ENCODE measurements around the gene KRTAP1-3. TPM values are rescaled to one million over a fixed set of nuclear protein-coding genes. Genes with fewer than 3 reads are reported as not detected.

The KRTAP1-3 gene
- total RNA-seq, 4 donors from 2014 or later: not detected

GRCh38 chr17:40984226-40984625 lies 50.4 kb downstream of the KRTAP1-3 start, which contains the start of gene KRT40:
TSS of gene KRT40 (minus strand) at chr17:40984326. CDS start at chr17:40984273, 53 bp downstream.
- no peak for DNase-seq
- H3K27me3 ChIP-seq: no peaks in the 10 kb centered on the region
- H3K36me3 ChIP-seq: no peaks in the 10 kb centered on the region
- H3K4me3 ChIP-seq: no peak within 1 kb of the TSS
- no peaks in the 10 kb centered on the region for H3K4me1 ChIP-seq
- no peak within 1 kb of the TSS for H3K27ac ChIP-seq
- no peaks in the 10 kb centered on the region for H3K9me3 ChIP-seq
- no peak for TF ChIP-seq CTCF (IDR thresholded peaks at IDR 0.05)

Small RNA genes lying within 50 kb of the gene (small RNA-seq; reads per million reads assigned to genes)
- 0 reads per million in 2 donors for gene KRTAP3-4P

Other genes starting within 250 kb of the KRTAP1-3 start
- under 1 TPM in 1 of 4 donors, not detected in 3; 0.88 TPM for gene KRT28, start 234.9 kb downstream of the KRTAP1-3 start, total RNA-seq
- gene KRT10, start 212.3 kb downstream of the KRTAP1-3 start, total RNA-seq: 10 to 100 TPM in 2 of 4 donors, 1 to 10 TPM in 2; 5.1 to 19.0 (median 8.1) TPM
- gene KRT12, start 167.7 kb downstream of the KRTAP1-3 start, total RNA-seq: 10 to 100 TPM in 1 of 4 donors, 1 to 10 TPM in 2, not detected in 1; 4.9 to 18.2 (median 9.1) TPM
- 100 to 1,000 TPM; 111 to 978 (median 820) TPM for gene KRT20, start 149.6 kb downstream of the KRTAP1-3 start, total RNA-seq
- 1 to 10 TPM in 2 of 4 donors, not detected in 2; 1.1 to 2.5 TPM for gene KRT23, start 97.2 kb downstream of the KRTAP1-3 start, total RNA-seq
- gene KRT39, start 67.9 kb downstream of the KRTAP1-3 start, total RNA-seq: not detected
- 1 to 10 TPM in 1 of 4 donors, under 1 TPM in 2, not detected in 1; 0.88 to 1.0 (median 0.94) TPM for gene KRT40, start 50.5 kb downstream of the KRTAP1-3 start, total RNA-seq
- gene KRTAP3-3, start 40.7 kb downstream of the KRTAP1-3 start, total RNA-seq: not detected
- gene KRTAP3-2, start 35.0 kb downstream of the KRTAP1-3 start, total RNA-seq: not detected
- gene KRTAP3-1, start 25.7 kb downstream of the KRTAP1-3 start, total RNA-seq: not detected
- not detected for gene KRTAP1-5, start 7.7 kb downstream of the KRTAP1-3 start, total RNA-seq
- not detected for gene KRTAP1-4, start 4.7 kb downstream of the KRTAP1-3 start, total RNA-seq
- not detected for gene KRTAP1-1, start 6.6 kb upstream of the KRTAP1-3 start, total RNA-seq
- gene KRTAP2-1, start 12.4 kb upstream of the KRTAP1-3 start, total RNA-seq: not detected
- gene KRTAP2-2, start 20.4 kb upstream of the KRTAP1-3 start, total RNA-seq: not detected
- not detected for gene KRTAP2-3, start 25.2 kb upstream of the KRTAP1-3 start, total RNA-seq
- not detected for gene KRTAP2-4, start 31.0 kb upstream of the KRTAP1-3 start, total RNA-seq
- gene KRTAP4-7, start 49.3 kb upstream of the KRTAP1-3 start, total RNA-seq: not detected
- gene KRTAP4-8, start 63.3 kb upstream of the KRTAP1-3 start, total RNA-seq: not detected
- not detected for gene KRTAP4-16, start 67.3 kb upstream of the KRTAP1-3 start, total RNA-seq
- gene KRTAP4-9, start 70.5 kb upstream of the KRTAP1-3 start, total RNA-seq: not detected
- not detected for gene KRTAP4-11, start 83.5 kb upstream of the KRTAP1-3 start, total RNA-seq
- gene KRTAP4-12, start 89.3 kb upstream of the KRTAP1-3 start, total RNA-seq: not detected
- not detected for gene KRTAP4-6, start 105.7 kb upstream of the KRTAP1-3 start, total RNA-seq
- not detected for gene KRTAP4-5, start 115.0 kb upstream of the KRTAP1-3 start, total RNA-seq
- gene KRTAP4-4, start 125.9 kb upstream of the KRTAP1-3 start, total RNA-seq: not detected
- not detected for gene KRTAP4-3, start 133.3 kb upstream of the KRTAP1-3 start, total RNA-seq
- not detected for gene KRTAP4-2, start 143.3 kb upstream of the KRTAP1-3 start, total RNA-seq
- not detected for gene KRTAP4-1, start 150.0 kb upstream of the KRTAP1-3 start, total RNA-seq
- not detected for gene KRTAP9-1, start 155.0 kb upstream of the KRTAP1-3 start, total RNA-seq
- not detected for gene KRTAP9-2, start 191.8 kb upstream of the KRTAP1-3 start, total RNA-seq
- gene KRTAP9-3, start 197.6 kb upstream of the KRTAP1-3 start, total RNA-seq: not detected
- gene KRTAP9-8, start 203.1 kb upstream of the KRTAP1-3 start, total RNA-seq: not detected
- not detected for gene KRTAP9-4, start 214.8 kb upstream of the KRTAP1-3 start, total RNA-seq
- gene KRTAP9-9, start 220.5 kb upstream of the KRTAP1-3 start, total RNA-seq: not detected
- gene KRTAP9-6, start 230.5 kb upstream of the KRTAP1-3 start, total RNA-seq: not detected
- gene KRTAP9-7, start 240.8 kb upstream of the KRTAP1-3 start, total RNA-seq: not detected

Data from Peyer's patch (tissue), 4 donors.